CD4-positive, alpha-beta T cell treated with Interferon gamma for 1 hour (primary cell): ENCODE data around the gene KIAA0232.
"Not testable (repeated sequence)": the region's sequence is repeated elsewhere in the genome, so short reads cannot be mapped to it uniquely, and the experiment has no call there.

Experiments
- DNase-seq: peaks from one replicate; pipeline ENCODE4 v3.0.0-alpha.2; 2020

KIAA0232 gene

GRCh38 chr4:6887591-6888371 is 105.3 kb downstream of the KIAA0232 start:
- no peak for DNase-seq

- DNase-seq: no peak
Measured at GRCh38 chr4:6888506-6889071, 106.1 kb downstream of the KIAA0232 start.

- DNase-seq: no peak
Measured at GRCh38 chr4:6889101-6889735, 106.7 kb downstream of the KIAA0232 start.

- DNase-seq: no peak
Measured at GRCh38 chr4:6889736-6890324, 107.3 kb downstream of the KIAA0232 start.

- no peak for DNase-seq
Measured at GRCh38 chr4:6890358-6890757, 107.8 kb downstream of the KIAA0232 start.

GRCh38 chr4:6890971-6891370 is 108.4 kb downstream of the KIAA0232 start:
- DNase-seq: not testable (repeated sequence)

GRCh38 chr4:6891436-6892170 is 109.1 kb downstream of the KIAA0232 start:
- no peak for DNase-seq

- peak; percentile 36 for DNase-seq
Measured at GRCh38 chr4:6892190-6892908, 109.8 kb downstream of the KIAA0232 start.

- no peak for DNase-seq
Measured at GRCh38 chr4:6892909-6893202, 110.3 kb downstream of the KIAA0232 start.

- no peak for DNase-seq
Measured at GRCh38 chr4:6893449-6894085, 111.0 kb downstream of the KIAA0232 start.

GRCh38 chr4:6894086-6894478 is 111.6 kb downstream of the KIAA0232 start:
- no peak for DNase-seq

- DNase-seq: no peak
Measured at GRCh38 chr4:6894528-6895498, 112.3 kb downstream of the KIAA0232 start.

GRCh38 chr4:6896035-6896434 is 113.5 kb downstream of the KIAA0232 start:
- DNase-seq: no peak

- DNase-seq: no peak
Measured at GRCh38 chr4:6898763-6899162, 116.2 kb downstream of the KIAA0232 start.

- DNase-seq: no peak
Measured at GRCh38 chr4:6900181-6900812, 117.8 kb downstream of the KIAA0232 start.

- no peak for DNase-seq
Measured at GRCh38 chr4:6900956-6901355, 118.4 kb downstream of the KIAA0232 start.

GRCh38 chr4:6901669-6902317 is 119.3 kb downstream of the KIAA0232 start:
- no peak for DNase-seq

- DNase-seq: no peak
Measured at GRCh38 chr4:6902318-6903042, 120.0 kb downstream of the KIAA0232 start.
